HepG2 (cell line): Measurements from ENCODE around the gene GRK3. TPM values are rescaled to one million over a fixed set of nuclear protein-coding genes. Genes with fewer than 3 reads are reported as not detected.

Source experiments
- BCL6 ChIP-seq: IDR thresholded peaks from 2 replicates; pipeline ENCODE4 v1.6.1; 2016; ENCODE audit warnings: missing genetic modification reagents, missing compliant biosample characterization
- FOXJ3 ChIP-seq: sonication (generic); formaldehyde crosslinking; IDR thresholded peaks from 2 replicates; pipeline ENCODE4 v1.4.0; 2020; ENCODE audit warnings: missing genetic modification reagents, mild to moderate bottlenecking, borderline replicate concordance
- REPIN1 ChIP-seq: sonication (generic); formaldehyde crosslinking; IDR thresholded peaks from 2 replicates; pipeline ENCODE4 v1.8.0; 2022; ENCODE audit warnings: missing genetic modification reagents, low read depth, mild to moderate bottlenecking, borderline replicate concordance
- SIX1 ChIP-seq: sonication (generic); formaldehyde crosslinking; IDR thresholded peaks from 2 replicates; pipeline ENCODE4 v1.4.0; 2020; ENCODE audit warnings: missing genetic modification reagents, borderline replicate concordance
- SOX5 ChIP-seq: IDR thresholded peaks from 2 replicates; pipeline ENCODE4 v1.6.1; 2016; ENCODE audit warnings: borderline replicate concordance
- TCF12 ChIP-seq, 2 experiments: fragments of 450-650 bp in 1 of 2; sonication (generic) in 1 of 2; formaldehyde crosslinking in 1 of 2; IDR thresholded peaks; 2 replicates each; pipeline versions ENCODE4 v1.6.1 to v1.8.0; 2017 to 2022; ENCODE audit warnings: antibody characterized with exemption in 1 of 2, mild to moderate bottlenecking in 1 of 2, missing genetic modification reagents in 1 of 2, moderate library complexity in 1 of 2
- ZNF7 ChIP-seq: IDR thresholded peaks from 2 replicates; pipeline ENCODE4 v1.6.1; 2016; ENCODE audit warnings: missing biosample characterization, missing genetic modification reagents
- ZSCAN21 ChIP-seq: sonication (generic); formaldehyde crosslinking; IDR thresholded peaks from 2 replicates; pipeline ENCODE4 v1.8.0; 2022; ENCODE audit warnings: mild to moderate bottlenecking, missing genetic modification reagents, moderate library complexity, borderline replicate concordance
- polyA plus RNA-seq, 8 experiments: library from polyadenylated mRNA; depleted of rRNA in 3 of 8; stranded (reverse) in 7 of 8; unstranded in 1 of 8; fragments of >200 nt; fragmentation: Illumina TruSeq in 4 of 8; extraction: Trizol in 4 of 8; gene quantifications; 2 replicates each; pipeline versions ENCODE4 v1.2.1 to v1.2.3, GENCODE V29; 2011 to 2016; ENCODE audit warnings: low read depth in 4 of 8, missing spikeins in 1 of 8, mixed read lengths in 1 of 8; ENCODE audit not compliant: insufficient read depth in 1 of 8
- total RNA-seq, 5 experiments: library from RNA; depleted of rRNA; stranded (reverse); fragments of >200 nt; fragmentation: Illumina TruSeq; extraction: Trizol; gene quantifications; 2 replicates each; pipeline ENCODE4 v1.2.3, GENCODE V29; 2016; ENCODE audit warnings: low read depth in 1 of 5
- TF ChIP-seq, protein P1 (sequence below): IDR thresholded peaks from 2 replicates; pipeline ENCODE4 v1.6.1; 2012; ENCODE audit warnings: low read length, improper control_type of control experiment
- TF ChIP-seq, protein P2 (sequence below): sonication (generic); formaldehyde crosslinking; IDR thresholded peaks from 2 replicates; pipeline ENCODE4 v1.9.0; 2022; ENCODE audit warnings: missing genetic modification reagents, mild to moderate bottlenecking, borderline replicate concordance
- TF ChIP-seq, protein P3 (sequence below): IDR thresholded peaks from 2 replicates; pipeline ENCODE4 v1.6.1; 2012; ENCODE audit warnings: low read depth, low read length, improper control_type of control experiment
- TF ChIP-seq, protein P4 (sequence below), 2 experiments: sonication (generic) in 1 of 2; formaldehyde crosslinking in 1 of 2; IDR thresholded peaks; 2 replicates each; pipeline versions ENCODE4 v1.4.0 to v1.6.1; 2016 to 2020; ENCODE audit warnings: borderline replicate concordance in 1 of 2, low read depth in 1 of 2, mild to moderate bottlenecking in 1 of 2, missing genetic modification reagents in 1 of 2
- TF ChIP-seq, protein P5 (sequence below): IDR thresholded peaks from 2 replicates; pipeline ENCODE4 v1.4.0; 2020; ENCODE audit warnings: mild to moderate bottlenecking, missing genetic modification reagents

Gene GRK3
- total and polyA plus RNA-seq, 2 of the 13 experiments (the other 11 are each of a cell fraction or from before 2014, with no cell fraction given) = 8.5 to 16.7 TPM

DNA sequence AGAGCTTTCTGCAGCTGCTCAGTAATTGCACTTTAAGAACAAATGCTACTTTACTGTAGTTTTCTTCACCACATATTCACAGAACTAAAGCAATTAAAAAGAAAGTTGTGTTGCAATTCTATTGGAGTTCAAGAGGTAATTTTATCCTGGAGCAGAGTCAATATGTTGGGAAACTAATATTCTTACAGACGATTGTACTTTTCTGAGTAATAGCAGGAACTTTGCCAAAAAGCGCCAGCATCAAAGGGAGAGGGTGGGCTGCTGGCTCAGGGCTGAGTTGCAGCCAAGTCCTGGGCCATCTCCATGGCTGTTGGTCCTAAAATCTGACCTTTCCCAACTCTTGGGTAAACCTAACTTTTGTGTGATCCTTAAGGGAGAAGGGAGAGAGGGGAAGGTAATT, 104.0 kb downstream of the GRK3 start (continued):
- TF ChIP-seq, protein P1, sequence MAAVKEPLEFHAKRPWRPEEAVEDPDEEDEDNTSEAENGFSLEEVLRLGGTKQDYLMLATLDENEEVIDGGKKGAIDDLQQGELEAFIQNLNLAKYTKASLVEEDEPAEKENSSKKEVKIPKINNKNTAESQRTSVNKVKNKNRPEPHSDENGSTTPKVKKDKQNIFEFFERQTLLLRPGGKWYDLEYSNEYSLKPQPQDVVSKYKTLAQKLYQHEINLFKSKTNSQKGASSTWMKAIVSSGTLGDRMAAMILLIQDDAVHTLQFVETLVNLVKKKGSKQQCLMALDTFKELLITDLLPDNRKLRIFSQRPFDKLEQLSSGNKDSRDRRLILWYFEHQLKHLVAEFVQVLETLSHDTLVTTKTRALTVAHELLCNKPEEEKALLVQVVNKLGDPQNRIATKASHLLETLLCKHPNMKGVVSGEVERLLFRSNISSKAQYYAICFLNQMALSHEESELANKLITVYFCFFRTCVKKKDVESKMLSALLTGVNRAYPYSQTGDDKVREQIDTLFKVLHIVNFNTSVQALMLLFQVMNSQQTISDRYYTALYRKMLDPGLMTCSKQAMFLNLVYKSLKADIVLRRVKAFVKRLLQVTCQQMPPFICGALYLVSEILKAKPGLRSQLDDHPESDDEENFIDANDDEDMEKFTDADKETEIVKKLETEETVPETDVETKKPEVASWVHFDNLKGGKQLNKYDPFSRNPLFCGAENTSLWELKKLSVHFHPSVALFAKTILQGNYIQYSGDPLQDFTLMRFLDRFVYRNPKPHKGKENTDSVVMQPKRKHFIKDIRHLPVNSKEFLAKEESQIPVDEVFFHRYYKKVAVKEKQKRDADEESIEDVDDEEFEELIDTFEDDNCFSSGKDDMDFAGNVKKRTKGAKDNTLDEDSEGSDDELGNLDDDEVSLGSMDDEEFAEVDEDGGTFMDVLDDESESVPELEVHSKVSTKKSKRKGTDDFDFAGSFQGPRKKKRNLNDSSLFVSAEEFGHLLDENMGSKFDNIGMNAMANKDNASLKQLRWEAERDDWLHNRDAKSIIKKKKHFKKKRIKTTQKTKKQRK = no peak
- TF ChIP-seq, protein P2, sequence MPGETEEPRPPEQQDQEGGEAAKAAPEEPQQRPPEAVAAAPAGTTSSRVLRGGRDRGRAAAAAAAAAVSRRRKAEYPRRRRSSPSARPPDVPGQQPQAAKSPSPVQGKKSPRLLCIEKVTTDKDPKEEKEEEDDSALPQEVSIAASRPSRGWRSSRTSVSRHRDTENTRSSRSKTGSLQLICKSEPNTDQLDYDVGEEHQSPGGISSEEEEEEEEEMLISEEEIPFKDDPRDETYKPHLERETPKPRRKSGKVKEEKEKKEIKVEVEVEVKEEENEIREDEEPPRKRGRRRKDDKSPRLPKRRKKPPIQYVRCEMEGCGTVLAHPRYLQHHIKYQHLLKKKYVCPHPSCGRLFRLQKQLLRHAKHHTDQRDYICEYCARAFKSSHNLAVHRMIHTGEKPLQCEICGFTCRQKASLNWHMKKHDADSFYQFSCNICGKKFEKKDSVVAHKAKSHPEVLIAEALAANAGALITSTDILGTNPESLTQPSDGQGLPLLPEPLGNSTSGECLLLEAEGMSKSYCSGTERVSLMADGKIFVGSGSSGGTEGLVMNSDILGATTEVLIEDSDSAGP (CRISPR knock-in tag) = no peak
- TF ChIP-seq, protein P3, sequence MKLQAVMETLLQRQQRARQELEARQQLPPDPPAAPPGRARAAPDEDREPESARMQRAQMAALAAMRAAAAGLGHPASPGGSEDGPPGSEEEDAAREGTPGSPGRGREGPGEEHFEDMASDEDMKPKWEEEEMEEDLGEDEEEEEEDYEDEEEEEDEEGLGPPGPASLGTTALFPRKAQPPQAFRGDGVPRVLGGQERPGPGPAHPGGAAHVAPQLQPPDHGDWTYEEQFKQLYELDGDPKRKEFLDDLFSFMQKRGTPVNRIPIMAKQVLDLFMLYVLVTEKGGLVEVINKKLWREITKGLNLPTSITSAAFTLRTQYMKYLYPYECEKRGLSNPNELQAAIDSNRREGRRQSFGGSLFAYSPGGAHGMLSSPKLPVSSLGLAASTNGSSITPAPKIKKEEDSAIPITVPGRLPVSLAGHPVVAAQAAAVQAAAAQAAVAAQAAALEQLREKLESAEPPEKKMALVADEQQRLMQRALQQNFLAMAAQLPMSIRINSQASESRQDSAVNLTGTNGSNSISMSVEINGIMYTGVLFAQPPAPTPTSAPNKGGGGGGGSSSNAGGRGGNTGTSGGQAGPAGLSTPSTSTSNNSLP = peak; percentile 72
- TF ChIP-seq ZSCAN21 (CRISPR knock-in tag) (no peak), SIX1 (CRISPR knock-in tag) (peak; percentile 87; the same call in 1 of the 2 replicates), BCL6 (peak; percentile 77), REPIN1 (CRISPR knock-in tag) (no peak), SOX5 (CRISPR knock-in tag) (peak; percentile 81), ZNF7 (CRISPR knock-in tag) (no peak), TCF12 (IDR thresholded peaks at IDR 0.05) (no peak), TCF12 (CRISPR knock-in tag; IDR thresholded peaks at IDR 0.05) (no peak), FOXJ3 (CRISPR knock-in tag) (peak; percentile 25; the same call in 1 of the 2 replicates)
- TF ChIP-seq, protein P4, sequence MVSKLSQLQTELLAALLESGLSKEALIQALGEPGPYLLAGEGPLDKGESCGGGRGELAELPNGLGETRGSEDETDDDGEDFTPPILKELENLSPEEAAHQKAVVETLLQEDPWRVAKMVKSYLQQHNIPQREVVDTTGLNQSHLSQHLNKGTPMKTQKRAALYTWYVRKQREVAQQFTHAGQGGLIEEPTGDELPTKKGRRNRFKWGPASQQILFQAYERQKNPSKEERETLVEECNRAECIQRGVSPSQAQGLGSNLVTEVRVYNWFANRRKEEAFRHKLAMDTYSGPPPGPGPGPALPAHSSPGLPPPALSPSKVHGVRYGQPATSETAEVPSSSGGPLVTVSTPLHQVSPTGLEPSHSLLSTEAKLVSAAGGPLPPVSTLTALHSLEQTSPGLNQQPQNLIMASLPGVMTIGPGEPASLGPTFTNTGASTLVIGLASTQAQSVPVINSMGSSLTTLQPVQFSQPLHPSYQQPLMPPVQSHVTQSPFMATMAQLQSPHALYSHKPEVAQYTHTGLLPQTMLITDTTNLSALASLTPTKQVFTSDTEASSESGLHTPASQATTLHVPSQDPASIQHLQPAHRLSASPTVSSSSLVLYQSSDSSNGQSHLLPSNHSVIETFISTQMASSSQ (IDR thresholded peaks at IDR 0.05; ENCODE audit: low read depth) = no peak
- TF ChIP-seq, protein P4 (CRISPR knock-in tag; IDR thresholded peaks at IDR 0.05; ENCODE audit: borderline replicate concordance) = peak; percentile 34; the same call in 1 of the 2 replicates
- TF ChIP-seq, protein P5, sequence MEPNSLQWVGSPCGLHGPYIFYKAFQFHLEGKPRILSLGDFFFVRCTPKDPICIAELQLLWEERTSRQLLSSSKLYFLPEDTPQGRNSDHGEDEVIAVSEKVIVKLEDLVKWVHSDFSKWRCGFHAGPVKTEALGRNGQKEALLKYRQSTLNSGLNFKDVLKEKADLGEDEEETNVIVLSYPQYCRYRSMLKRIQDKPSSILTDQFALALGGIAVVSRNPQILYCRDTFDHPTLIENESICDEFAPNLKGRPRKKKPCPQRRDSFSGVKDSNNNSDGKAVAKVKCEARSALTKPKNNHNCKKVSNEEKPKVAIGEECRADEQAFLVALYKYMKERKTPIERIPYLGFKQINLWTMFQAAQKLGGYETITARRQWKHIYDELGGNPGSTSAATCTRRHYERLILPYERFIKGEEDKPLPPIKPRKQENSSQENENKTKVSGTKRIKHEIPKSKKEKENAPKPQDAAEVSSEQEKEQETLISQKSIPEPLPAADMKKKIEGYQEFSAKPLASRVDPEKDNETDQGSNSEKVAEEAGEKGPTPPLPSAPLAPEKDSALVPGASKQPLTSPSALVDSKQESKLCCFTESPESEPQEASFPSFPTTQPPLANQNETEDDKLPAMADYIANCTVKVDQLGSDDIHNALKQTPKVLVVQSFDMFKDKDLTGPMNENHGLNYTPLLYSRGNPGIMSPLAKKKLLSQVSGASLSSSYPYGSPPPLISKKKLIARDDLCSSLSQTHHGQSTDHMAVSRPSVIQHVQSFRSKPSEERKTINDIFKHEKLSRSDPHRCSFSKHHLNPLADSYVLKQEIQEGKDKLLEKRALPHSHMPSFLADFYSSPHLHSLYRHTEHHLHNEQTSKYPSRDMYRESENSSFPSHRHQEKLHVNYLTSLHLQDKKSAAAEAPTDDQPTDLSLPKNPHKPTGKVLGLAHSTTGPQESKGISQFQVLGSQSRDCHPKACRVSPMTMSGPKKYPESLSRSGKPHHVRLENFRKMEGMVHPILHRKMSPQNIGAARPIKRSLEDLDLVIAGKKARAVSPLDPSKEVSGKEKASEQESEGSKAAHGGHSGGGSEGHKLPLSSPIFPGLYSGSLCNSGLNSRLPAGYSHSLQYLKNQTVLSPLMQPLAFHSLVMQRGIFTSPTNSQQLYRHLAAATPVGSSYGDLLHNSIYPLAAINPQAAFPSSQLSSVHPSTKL (CRISPR knock-in tag) = peak; percentile 93; the same call in 1 of the 2 replicates
